SK-N-SH (cell line): ENCODE data around the gene MYO19.

ENCODE experiments used
- CHD2 ChIP-seq: fragments of 150-350 bp; IDR thresholded peaks from 2 replicates; pipeline ENCODE4 v1.6.1; 2018; ENCODE audit warnings: low read length; ENCODE audit not compliant: partially characterized antibody
- EP300 ChIP-seq, 2 experiments: IDR thresholded peaks; 2 replicates each; pipeline versions ENCODE4 v1.4.0 to v1.6.1; 2012; ENCODE audit warnings: borderline replicate concordance in 1 of 2, low read depth in 1 of 2, low read length in 1 of 2
- EZH2phosphoT487 ChIP-seq: fragments of 200-600 bp; sonication (generic); IDR thresholded peaks from 2 replicates; pipeline ENCODE4 v1.6.1; 2017; ENCODE audit warnings: low read depth, mixed run types, mild to moderate bottlenecking, antibody characterized with exemption, moderate library complexity, borderline replicate concordance
- FOSL2 ChIP-seq: IDR thresholded peaks from 2 replicates; pipeline ENCODE4 v1.4.0; 2012; ENCODE audit warnings: low read depth, mild to moderate bottlenecking, moderate library complexity, borderline replicate concordance
- FOXJ3 ChIP-seq: sonication (generic); formaldehyde crosslinking; IDR thresholded peaks from 2 replicates; pipeline ENCODE4 v1.5.1; 2020; ENCODE audit warnings: mild to moderate bottlenecking, missing genetic modification reagents
- FOXM1 ChIP-seq: IDR thresholded peaks from 2 replicates; pipeline ENCODE4 v1.4.0; 2012; ENCODE audit warnings: low read depth, mild to moderate bottlenecking
- GABPA ChIP-seq: IDR thresholded peaks from 2 replicates; pipeline ENCODE4 v1.4.0; 2012; ENCODE audit warnings: low read depth, mild to moderate bottlenecking
- MXI1 ChIP-seq: IDR thresholded peaks from 2 replicates; pipeline ENCODE4 v1.6.1; 2012; ENCODE audit warnings: mild to moderate bottlenecking, low read depth, low read length, improper control_type of control experiment
- RAD21 ChIP-seq: IDR thresholded peaks from 2 replicates; pipeline ENCODE4 v1.6.1; 2012; ENCODE audit warnings: mild to moderate bottlenecking, low read length
- REST ChIP-seq: IDR thresholded peaks from 2 replicates; pipeline ENCODE4 v1.6.1; 2012; ENCODE audit warnings: mild to moderate bottlenecking, low read depth, low read length, moderate library complexity
- SMC3 ChIP-seq: IDR thresholded peaks from 2 replicates; pipeline ENCODE4 v1.6.1; 2012; ENCODE audit warnings: low read depth, low read length, improper control_type of control experiment
- TF ChIP-seq, protein P1 (sequence below): fragments of 200-600 bp; sonication (generic); IDR thresholded peaks from 2 replicates; pipeline ENCODE4 v1.6.1; 2017; ENCODE audit warnings: antibody characterized with exemption, mild to moderate bottlenecking, moderate library complexity
- TF ChIP-seq, protein P2 (sequence below): IDR thresholded peaks from 2 replicates; pipeline ENCODE4 v1.4.0; 2012; ENCODE audit warnings: low read depth, borderline replicate concordance
- TF ChIP-seq, protein P3 (sequence below): fragments of 150-350 bp; IDR thresholded peaks from 2 replicates; pipeline ENCODE4 v1.6.1; 2017; ENCODE audit warnings: antibody characterized with exemption, low read length, low read depth, borderline replicate concordance

- TF ChIP-seq, protein P1, sequence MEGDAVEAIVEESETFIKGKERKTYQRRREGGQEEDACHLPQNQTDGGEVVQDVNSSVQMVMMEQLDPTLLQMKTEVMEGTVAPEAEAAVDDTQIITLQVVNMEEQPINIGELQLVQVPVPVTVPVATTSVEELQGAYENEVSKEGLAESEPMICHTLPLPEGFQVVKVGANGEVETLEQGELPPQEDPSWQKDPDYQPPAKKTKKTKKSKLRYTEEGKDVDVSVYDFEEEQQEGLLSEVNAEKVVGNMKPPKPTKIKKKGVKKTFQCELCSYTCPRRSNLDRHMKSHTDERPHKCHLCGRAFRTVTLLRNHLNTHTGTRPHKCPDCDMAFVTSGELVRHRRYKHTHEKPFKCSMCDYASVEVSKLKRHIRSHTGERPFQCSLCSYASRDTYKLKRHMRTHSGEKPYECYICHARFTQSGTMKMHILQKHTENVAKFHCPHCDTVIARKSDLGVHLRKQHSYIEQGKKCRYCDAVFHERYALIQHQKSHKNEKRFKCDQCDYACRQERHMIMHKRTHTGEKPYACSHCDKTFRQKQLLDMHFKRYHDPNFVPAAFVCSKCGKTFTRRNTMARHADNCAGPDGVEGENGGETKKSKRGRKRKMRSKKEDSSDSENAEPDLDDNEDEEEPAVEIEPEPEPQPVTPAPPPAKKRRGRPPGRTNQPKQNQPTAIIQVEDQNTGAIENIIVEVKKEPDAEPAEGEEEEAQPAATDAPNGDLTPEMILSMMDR = no peak
- TF ChIP-seq, protein P2, sequence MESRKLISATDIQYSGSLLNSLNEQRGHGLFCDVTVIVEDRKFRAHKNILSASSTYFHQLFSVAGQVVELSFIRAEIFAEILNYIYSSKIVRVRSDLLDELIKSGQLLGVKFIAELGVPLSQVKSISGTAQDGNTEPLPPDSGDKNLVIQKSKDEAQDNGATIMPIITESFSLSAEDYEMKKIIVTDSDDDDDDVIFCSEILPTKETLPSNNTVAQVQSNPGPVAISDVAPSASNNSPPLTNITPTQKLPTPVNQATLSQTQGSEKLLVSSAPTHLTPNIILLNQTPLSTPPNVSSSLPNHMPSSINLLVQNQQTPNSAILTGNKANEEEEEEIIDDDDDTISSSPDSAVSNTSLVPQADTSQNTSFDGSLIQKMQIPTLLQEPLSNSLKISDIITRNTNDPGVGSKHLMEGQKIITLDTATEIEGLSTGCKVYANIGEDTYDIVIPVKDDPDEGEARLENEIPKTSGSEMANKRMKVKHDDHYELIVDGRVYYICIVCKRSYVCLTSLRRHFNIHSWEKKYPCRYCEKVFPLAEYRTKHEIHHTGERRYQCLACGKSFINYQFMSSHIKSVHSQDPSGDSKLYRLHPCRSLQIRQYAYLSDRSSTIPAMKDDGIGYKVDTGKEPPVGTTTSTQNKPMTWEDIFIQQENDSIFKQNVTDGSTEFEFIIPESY = no peak
- TF ChIP-seq EP300 (IDR thresholded peaks at IDR 0.05; ENCODE audit: borderline replicate concordance in 1 of 2, low read depth in 1 of 2, low read length in 1 of 2) = no peak
- TF ChIP-seq MXI1 = no peak
- TF ChIP-seq REST = no peak
- no peak for TF ChIP-seq SMC3
- TF ChIP-seq RAD21 = no peak
- TF ChIP-seq, protein P3, sequence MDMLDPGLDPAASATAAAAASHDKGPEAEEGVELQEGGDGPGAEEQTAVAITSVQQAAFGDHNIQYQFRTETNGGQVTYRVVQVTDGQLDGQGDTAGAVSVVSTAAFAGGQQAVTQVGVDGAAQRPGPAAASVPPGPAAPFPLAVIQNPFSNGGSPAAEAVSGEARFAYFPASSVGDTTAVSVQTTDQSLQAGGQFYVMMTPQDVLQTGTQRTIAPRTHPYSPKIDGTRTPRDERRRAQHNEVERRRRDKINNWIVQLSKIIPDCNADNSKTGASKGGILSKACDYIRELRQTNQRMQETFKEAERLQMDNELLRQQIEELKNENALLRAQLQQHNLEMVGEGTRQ = no peak
- TF ChIP-seq EZH2phosphoT487 = no peak
- TF ChIP-seq FOSL2 = no peak
- no peak for TF ChIP-seq CHD2
- TF ChIP-seq GABPA = no peak
- no peak for TF ChIP-seq FOXM1
- no peak for TF ChIP-seq FOXJ3 (CRISPR knock-in tag)
Measured at GRCh38 chr17:36475346-36475970, 59.2 kb downstream of the MYO19 start.
